MCF 10A (cell line): ENCODE results near the gene ARMCX1. TPM values are rescaled to one million over a fixed set of nuclear protein-coding genes. Genes with fewer than 3 reads are reported as not detected.
"Not testable (repeated sequence)": the region's sequence is repeated elsewhere in the genome, so short reads cannot be mapped to it uniquely, and the experiment has no call there.

Experiments
- Bru-seq: library from RNA; stranded (reverse); fragments of 400-500 nt; gene quantifications from one replicate; lab custom pipeline; 2021; lab: Mats Ljungman, UMichigan
- BruChase-seq, 2 experiments: library from RNA; stranded (reverse); fragments of 400-500 nt; gene quantifications; one replicate each; lab custom pipeline; 2021; lab: Mats Ljungman, UMichigan
- BruUV-seq: library from RNA; stranded (reverse); fragments of 400-500 nt; replicated peaks from 2 replicates; lab custom pipeline; 2021; lab: Mats Ljungman, UMichigan
- CTCF ChIA-PET: fragments of 300-600 bp; sonication (Branson Sonifier 250); formaldehyde crosslinking; extraction: SDS; loops from one replicate; lab custom pipeline; 2021; ENCODE audit warnings: antibody characterized with exemption, inconsistent platforms; lab: Yijun Ruan, JAX
- POLR2A ChIA-PET: fragments of 300-600, 350-650 bp; sonication (Branson Sonifier 250); formaldehyde crosslinking; extraction: SDS; loops from one replicate; lab custom pipeline; 2020; ENCODE audit warnings: antibody characterized with exemption, inconsistent platforms; lab: Yijun Ruan, JAX
- DNase-seq: peaks from one replicate; pipeline ENCODE4 v3.0.0-alpha.2; 2018; ENCODE audit not compliant: unreplicated experiment
- H3K27ac Mint-ChIP-seq: one replicate; pipeline ENCODE4 v1.8.0; 2022; ENCODE audit warnings: mild to moderate bottlenecking, low read depth, mixed read lengths; ENCODE audit not compliant: unreplicated experiment
- H3K27me3 Mint-ChIP-seq: one replicate; pipeline ENCODE4 v1.8.0; 2022; ENCODE audit warnings: mixed read lengths; ENCODE audit not compliant: insufficient read depth, unreplicated experiment
- H3K36me3 Mint-ChIP-seq: one replicate; pipeline ENCODE4 v1.8.0; 2022; ENCODE audit warnings: mild to moderate bottlenecking, moderate library complexity, mixed read lengths; ENCODE audit not compliant: insufficient read depth, unreplicated experiment
- H3K4me1 Mint-ChIP-seq: one replicate; pipeline ENCODE4 v1.8.0; 2022; ENCODE audit warnings: mixed read lengths; ENCODE audit not compliant: insufficient read depth, unreplicated experiment
- H3K4me3 Mint-ChIP-seq: one replicate; pipeline ENCODE4 v1.8.0; 2022; ENCODE audit warnings: mild to moderate bottlenecking, moderate library complexity, mixed read lengths; ENCODE audit not compliant: unreplicated experiment
- H3K9me3 Mint-ChIP-seq: one replicate; pipeline ENCODE4 v1.8.0; 2022; ENCODE audit warnings: mixed read lengths; ENCODE audit not compliant: unreplicated experiment
- CTCF ChIP-seq: fragments of 200-600 bp; IDR thresholded peaks from one replicate; pipeline ENCODE4 v1.8.0; 2022; ENCODE audit warnings: antibody characterized with exemption, mild to moderate bottlenecking; ENCODE audit not compliant: unreplicated experiment
- intact Hi-C: fragments of 100-400 bp; cut with micrococcal nuclease; formaldehyde crosslinking; loops from 2 replicates; pipeline ENCODE4 v1.14.1; 2022
- long read RNA-seq: library from polyadenylated mRNA; stranded (forward); transcript quantifications from one replicate; pipeline ENCODE4 v2.0.0, GENCODE V29; 2022
- total RNA-seq: library from RNA; stranded (reverse); gene quantifications from 2 replicates; pipeline ENCODE4 v1.2.3, GENCODE V29; 2022

The ARMCX1 gene
- total RNA-seq (not detected in 2 replicates), Bru-seq, nascent RNA (not detected), BruChase-seq, experiment 1, labeled RNA remaining after a 6-hour chase (not detected), BruChase-seq, experiment 2, labeled RNA remaining after a 2-hour chase (not detected)
- long read RNA-seq, result 0 reads

GRCh38 chrX:101550362-101550750 lies at the start of gene ARMCX1:
Gene ARMCX1, plus strand, starts transcription at chrX:101550547. Its CDS starts 2,384 bp downstream, at chrX:101552931.
- ChIA-PET POLR2A (no interaction called here), CTCF (no interaction called here)
- intact Hi-C loops, result no loop called here
- peaks cover 36% of the 10 kb centered on the region for H3K27me3 Mint-ChIP-seq
- TF ChIP-seq CTCF, result no peak
- H3K4me3 Mint-ChIP-seq, result no peak within 1 kb of the TSS
- BruUV-seq, result no TSS peak
- H3K27ac Mint-ChIP-seq, result no peak within 1 kb of the TSS
- H3K36me3 Mint-ChIP-seq, result no peaks in the 10 kb centered on the region
- no peak for DNase-seq
- H3K4me1 Mint-ChIP-seq, result no peaks in the 10 kb centered on the region
- H3K9me3 Mint-ChIP-seq, result no peaks in the 10 kb centered on the region

GRCh38 chrX:101502929-101503328 lies 47.4 kb upstream of the ARMCX1 start:
- H3K27ac Mint-ChIP-seq, H3K9me3 Mint-ChIP-seq, H3K36me3 Mint-ChIP-seq, H3K4me1 Mint-ChIP-seq, POLR2A ChIA-PET, DNase-seq, BruUV-seq, H3K4me3 Mint-ChIP-seq, intact Hi-C loops, CTCF ChIA-PET: not testable (repeated sequence)
- H3K27me3 Mint-ChIP-seq, result peaks cover 13% of the 10 kb centered on the region

- CTCF ChIA-PET, result no interaction called here
- no TSS peak for BruUV-seq
- POLR2A ChIA-PET, result no interaction called here
- no peak for TF ChIP-seq CTCF
- intact Hi-C loops, result no loop called here
- Mint-ChIP-seq H3K27ac (no peak overlapping the region), H3K4me1 (no peaks in the 10 kb centered on the region), H3K36me3 (no peaks in the 10 kb centered on the region), H3K4me3 (no peak overlapping the region), H3K27me3 (peaks cover 43% of the 10 kb centered on the region), H3K9me3 (peaks cover 7% of the 10 kb centered on the region)
- no peak for DNase-seq
These were observed 43.0 kb upstream of the ARMCX1 start for GRCh38 chrX:101507372-101507771.

GRCh38 chrX:101507986-101508385 lies 42.4 kb upstream of the ARMCX1 start:
- H3K4me1 Mint-ChIP-seq, result no peaks in the 10 kb centered on the region
- ChIA-PET POLR2A (no interaction called here), CTCF (interaction anchor here (0.7 kb wide), 1 partner anchor 92 kb away, joined by 4 read pairs; no protein-coding TSS in a partner anchor)
- DNase-seq, result no peak
- H3K27me3 Mint-ChIP-seq, result peaks cover 49% of the 10 kb centered on the region
- no TSS peak for BruUV-seq
- H3K36me3 Mint-ChIP-seq, result no peaks in the 10 kb centered on the region
- H3K4me3 Mint-ChIP-seq, result no peak overlapping the region
- peaks cover 7% of the 10 kb centered on the region for H3K9me3 Mint-ChIP-seq
- TF ChIP-seq CTCF, result no peak
- no peak overlapping the region for H3K27ac Mint-ChIP-seq
- intact Hi-C loops, result no loop called here
